HepG2 (cell line): ENCODE measurements around the gene COX4I2. TPM values are rescaled to one million over a fixed set of nuclear protein-coding genes. Genes with fewer than 3 reads are reported as not detected.

Source experiments
- AGO1 ChIP-seq: fragments of 200-400 bp; formaldehyde crosslinking; IDR thresholded peaks from 2 replicates; pipeline ENCODE4 v1.6.1; 2017; ENCODE audit warnings: mild to moderate bottlenecking, low read depth, low read length, moderate library complexity; ENCODE audit not compliant: poor library complexity, severe bottlenecking
- ELF4 ChIP-seq: sonication (generic); formaldehyde crosslinking; IDR thresholded peaks from 2 replicates; pipeline ENCODE4 v1.5.0; 2020; ENCODE audit warnings: missing genetic modification reagents, mild to moderate bottlenecking, moderate library complexity, borderline replicate concordance
- KLF15 ChIP-seq: sonication (generic); formaldehyde crosslinking; IDR thresholded peaks from 2 replicates; pipeline ENCODE4 v1.8.1; 2023; ENCODE audit warnings: borderline replicate concordance, mild to moderate bottlenecking, inconsistent platforms, missing genetic modification reagents, mixed read lengths
- KLF6 ChIP-seq: IDR thresholded peaks from 2 replicates; pipeline ENCODE4 v1.8.0; 2016; ENCODE audit warnings: missing biosample characterization, missing genetic modification reagents
- NONO ChIP-seq, 2 experiments: fragments of 450-650 bp in 1 of 2; sonication (generic) in 1 of 2; formaldehyde crosslinking in 1 of 2; IDR thresholded peaks in 1 of 2; conservative IDR thresholded peaks in 1 of 2; 2 replicates each; pipeline versions ENCODE4 v1.6.1 to v1.8.0; 2017 to 2022; ENCODE audit warnings: mild to moderate bottlenecking in 1 of 2, missing genetic modification reagents in 1 of 2, moderate library complexity in 1 of 2
- ONECUT2 ChIP-seq: sonication (generic); formaldehyde crosslinking; IDR thresholded peaks from 2 replicates; pipeline ENCODE4 v1.4.0; 2020; ENCODE audit warnings: missing genetic modification reagents
- PCBP2 ChIP-seq: fragments of 200-400 bp; formaldehyde crosslinking; optimal IDR thresholded peaks from 2 replicates; pipeline ENCODE3; 2018; ENCODE audit warnings: low read length, low read depth; ENCODE audit not compliant: poor library complexity, severe bottlenecking
- PRDM4 ChIP-seq: sonication (generic); formaldehyde crosslinking; IDR thresholded peaks from 2 replicates; pipeline ENCODE4 v1.9.0; 2021; ENCODE audit warnings: missing genetic modification reagents, borderline replicate concordance
- SNAPC4 ChIP-seq: sonication (generic); formaldehyde crosslinking; IDR thresholded peaks from 2 replicates; pipeline ENCODE4 v1.4.0; 2020; ENCODE audit warnings: mild to moderate bottlenecking, missing genetic modification reagents
- SP5 ChIP-seq: IDR thresholded peaks from 2 replicates; pipeline ENCODE4 v1.6.1; 2016; ENCODE audit warnings: low read depth, borderline replicate concordance
- TAF15 ChIP-seq: fragments of 200-400 bp; formaldehyde crosslinking; IDR thresholded peaks from one replicate; pipeline ENCODE4 v1.6.1; 2018; ENCODE audit warnings: mild to moderate bottlenecking, low read depth, low read length; ENCODE audit not compliant: poor library complexity, severe bottlenecking
- TCF7L2 ChIP-seq: IDR thresholded peaks from 2 replicates; pipeline ENCODE4 v1.6.1; 2011; ENCODE audit warnings: mild to moderate bottlenecking, low read depth, low read length, moderate library complexity
- ZFYVE20 ChIP-seq: sonication (generic); formaldehyde crosslinking; IDR thresholded peaks from 2 replicates; pipeline ENCODE4 v1.8.0; 2023; ENCODE audit warnings: low read depth, mild to moderate bottlenecking, moderate library complexity, missing genetic modification reagents, borderline replicate concordance
- ZKSCAN1 ChIP-seq: fragments of 150-350 bp; IDR thresholded peaks from 2 replicates; pipeline ENCODE4 v1.6.1; 2014; ENCODE audit warnings: low read length
- ZKSCAN8 ChIP-seq: IDR thresholded peaks from 2 replicates; pipeline ENCODE4 v1.6.1; 2016; ENCODE audit warnings: borderline replicate concordance, missing genetic modification reagents, missing compliant biosample characterization
- ZNF350 ChIP-seq: sonication (generic); formaldehyde crosslinking; IDR thresholded peaks from 2 replicates; pipeline ENCODE4 v1.4.0; 2020; ENCODE audit warnings: mild to moderate bottlenecking, low read depth, missing genetic modification reagents, borderline replicate concordance
- ZNF446 ChIP-seq: sonication (generic); formaldehyde crosslinking; IDR thresholded peaks from 2 replicates; pipeline ENCODE4 v1.5.0; 2020; ENCODE audit warnings: mild to moderate bottlenecking, missing genetic modification reagents
- ZNF570 ChIP-seq: sonication (generic); formaldehyde crosslinking; IDR thresholded peaks from 2 replicates; pipeline ENCODE4 v1.4.0; 2020; ENCODE audit warnings: mild to moderate bottlenecking, missing genetic modification reagents, borderline replicate concordance
- ZNF710 ChIP-seq: sonication (generic); formaldehyde crosslinking; IDR thresholded peaks from 2 replicates; pipeline ENCODE4 v1.5.0; 2020; ENCODE audit warnings: mild to moderate bottlenecking, missing genetic modification reagents, borderline replicate concordance
- polyA plus RNA-seq, 8 experiments: library from polyadenylated mRNA; depleted of rRNA in 3 of 8; stranded (reverse) in 7 of 8; unstranded in 1 of 8; fragments of >200 nt; fragmentation: Illumina TruSeq in 4 of 8; extraction: Trizol in 4 of 8; gene quantifications; 2 replicates each; pipeline versions ENCODE4 v1.2.1 to v1.2.3, GENCODE V29; 2011 to 2016; ENCODE audit warnings: low read depth in 4 of 8, missing spikeins in 1 of 8, mixed read lengths in 1 of 8; ENCODE audit not compliant: insufficient read depth in 1 of 8
- total RNA-seq, 5 experiments: library from RNA; depleted of rRNA; stranded (reverse); fragments of >200 nt; fragmentation: Illumina TruSeq; extraction: Trizol; gene quantifications; 2 replicates each; pipeline ENCODE4 v1.2.3, GENCODE V29; 2016; ENCODE audit warnings: low read depth in 1 of 5

The COX4I2 gene
- total and polyA plus RNA-seq, 2 of the 13 experiments (the other 11 are each of a cell fraction or from before 2014, with no cell fraction given), result 1.1 TPM; not detected in 1

GRCh38 chr20:31608251-31608945 lies 29.3 kb upstream of the COX4I2 start (continued):
- TF ChIP-seq ZNF710 (peak; percentile 98), KLF15 (peak; percentile 95), PCBP2 (no peak), ZFYVE20 (CRISPR knock-in tag) (peak; percentile 75; the same call in 1 of the 2 replicates), ZNF570 (no peak), AGO1 (peak; percentile 100), NONO (IDR thresholded peaks at IDR 0.05) (no peak), NONO (CRISPR knock-in tag; conservative IDR thresholded peaks at IDR 0.05) (peak; percentile 100), SP5 (CRISPR knock-in tag) (peak; percentile 99), TCF7L2 (peak; percentile 79), PRDM4 (CRISPR knock-in tag) (0 out of 2 replicates have a peak, but pooled peaks have one; percentile 32), TAF15 (peak; percentile 100), SNAPC4 (CRISPR knock-in tag) (peak; percentile 93), ZKSCAN8 (CRISPR knock-in tag) (peak; percentile 98), ONECUT2 (peak; percentile 77; the same call in 1 of the 2 replicates), ZKSCAN1 (peak; percentile 74), ZNF350 (CRISPR knock-in tag) (peak; percentile 99), ELF4 (CRISPR knock-in tag) (peak; percentile 92), KLF6 (CRISPR knock-in tag) (peak; percentile 98; the same call in 1 of the 2 replicates), ZNF446 (CRISPR knock-in tag) (peak; percentile 98)
